Fibroblast of the aortic adventitia (primary cell): Measurements from ENCODE around the gene FNDC3A. TPM values are rescaled to one million over a fixed set of nuclear protein-coding genes. Genes with fewer than 3 reads are reported as not detected.

Experiments
- DNase-seq: peaks from one replicate; pipeline ENCODE4 v3.0.0-alpha.2; 2010; ENCODE audit warnings: low read depth
- H3K4me3 ChIP-seq: 2 replicates; pipeline ENCODE4 v1.5.1; 2011; ENCODE audit warnings: low read depth, mild to moderate bottlenecking, control low read depth, low read length, moderate library complexity
- total RNA-seq: library from RNA; depleted of rRNA; stranded (reverse); fragments of >200 nt; gene quantifications from 2 replicates; pipeline ENCODE4 v1.2.3, GENCODE V29; 2012; ENCODE audit warnings: low replicate concordance
- TF ChIP-seq, protein P1 (sequence below): IDR thresholded peaks from 2 replicates; pipeline ENCODE4 v1.5.1; 2011; ENCODE audit warnings: mild to moderate bottlenecking, low read length, control low read depth, inconsistent platforms; ENCODE audit not compliant: insufficient read depth

The FNDC3A gene, protein sequence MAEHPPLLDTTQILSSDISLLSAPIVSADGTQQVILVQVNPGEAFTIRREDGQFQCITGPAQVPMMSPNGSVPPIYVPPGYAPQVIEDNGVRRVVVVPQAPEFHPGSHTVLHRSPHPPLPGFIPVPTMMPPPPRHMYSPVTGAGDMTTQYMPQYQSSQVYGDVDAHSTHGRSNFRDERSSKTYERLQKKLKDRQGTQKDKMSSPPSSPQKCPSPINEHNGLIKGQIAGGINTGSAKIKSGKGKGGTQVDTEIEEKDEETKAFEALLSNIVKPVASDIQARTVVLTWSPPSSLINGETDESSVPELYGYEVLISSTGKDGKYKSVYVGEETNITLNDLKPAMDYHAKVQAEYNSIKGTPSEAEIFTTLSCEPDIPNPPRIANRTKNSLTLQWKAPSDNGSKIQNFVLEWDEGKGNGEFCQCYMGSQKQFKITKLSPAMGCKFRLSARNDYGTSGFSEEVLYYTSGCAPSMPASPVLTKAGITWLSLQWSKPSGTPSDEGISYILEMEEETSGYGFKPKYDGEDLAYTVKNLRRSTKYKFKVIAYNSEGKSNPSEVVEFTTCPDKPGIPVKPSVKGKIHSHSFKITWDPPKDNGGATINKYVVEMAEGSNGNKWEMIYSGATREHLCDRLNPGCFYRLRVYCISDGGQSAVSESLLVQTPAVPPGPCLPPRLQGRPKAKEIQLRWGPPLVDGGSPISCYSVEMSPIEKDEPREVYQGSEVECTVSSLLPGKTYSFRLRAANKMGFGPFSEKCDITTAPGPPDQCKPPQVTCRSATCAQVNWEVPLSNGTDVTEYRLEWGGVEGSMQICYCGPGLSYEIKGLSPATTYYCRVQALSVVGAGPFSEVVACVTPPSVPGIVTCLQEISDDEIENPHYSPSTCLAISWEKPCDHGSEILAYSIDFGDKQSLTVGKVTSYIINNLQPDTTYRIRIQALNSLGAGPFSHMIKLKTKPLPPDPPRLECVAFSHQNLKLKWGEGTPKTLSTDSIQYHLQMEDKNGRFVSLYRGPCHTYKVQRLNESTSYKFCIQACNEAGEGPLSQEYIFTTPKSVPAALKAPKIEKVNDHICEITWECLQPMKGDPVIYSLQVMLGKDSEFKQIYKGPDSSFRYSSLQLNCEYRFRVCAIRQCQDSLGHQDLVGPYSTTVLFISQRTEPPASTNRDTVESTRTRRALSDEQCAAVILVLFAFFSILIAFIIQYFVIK
- total RNA-seq = 29.1 and 71.6 TPM in 2 replicates

DNA sequence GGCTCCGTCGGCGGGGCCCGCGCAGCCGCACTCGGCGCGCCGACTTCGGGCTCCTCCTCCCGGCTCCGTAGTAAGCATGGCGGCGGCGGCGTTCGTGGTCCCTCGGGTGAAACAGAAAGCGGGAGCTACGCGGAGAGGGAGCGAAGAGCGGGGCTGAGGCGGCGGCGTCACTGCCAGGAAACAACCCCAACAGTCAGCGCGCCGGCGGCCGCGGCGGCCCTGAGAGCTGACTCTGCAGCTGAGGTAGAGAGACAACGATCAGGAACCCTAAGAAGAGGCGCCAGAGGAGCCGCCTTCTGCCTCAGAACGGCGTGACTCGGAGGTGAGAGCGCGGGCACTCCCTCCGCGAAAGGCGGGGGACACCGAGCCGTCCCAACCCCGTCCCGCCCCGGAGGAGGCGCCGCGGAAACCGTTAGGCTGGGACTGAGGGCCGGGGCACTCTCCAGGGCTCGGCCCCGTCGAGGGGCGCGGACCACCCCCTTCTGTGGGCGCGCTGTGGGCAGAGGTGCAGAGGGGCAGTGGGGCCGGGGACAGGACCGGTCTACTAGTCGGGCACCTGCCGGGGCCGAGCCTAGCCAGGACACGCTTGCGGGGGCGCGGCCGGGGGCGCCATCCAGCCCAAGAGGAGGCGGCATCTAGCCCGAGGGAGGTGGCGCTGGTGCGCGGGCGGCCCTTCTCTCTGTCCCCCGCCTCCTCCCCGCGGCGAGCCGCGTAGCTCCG is at the start of gene FNDC3A:
Gene FNDC3A (plus strand): TSS at position 57 of the 720 bp plus-strand sequence. CDS start 30,279 bp downstream, outside the sequence.
- DNase-seq = peak; percentile 75
- TF ChIP-seq, protein P1, sequence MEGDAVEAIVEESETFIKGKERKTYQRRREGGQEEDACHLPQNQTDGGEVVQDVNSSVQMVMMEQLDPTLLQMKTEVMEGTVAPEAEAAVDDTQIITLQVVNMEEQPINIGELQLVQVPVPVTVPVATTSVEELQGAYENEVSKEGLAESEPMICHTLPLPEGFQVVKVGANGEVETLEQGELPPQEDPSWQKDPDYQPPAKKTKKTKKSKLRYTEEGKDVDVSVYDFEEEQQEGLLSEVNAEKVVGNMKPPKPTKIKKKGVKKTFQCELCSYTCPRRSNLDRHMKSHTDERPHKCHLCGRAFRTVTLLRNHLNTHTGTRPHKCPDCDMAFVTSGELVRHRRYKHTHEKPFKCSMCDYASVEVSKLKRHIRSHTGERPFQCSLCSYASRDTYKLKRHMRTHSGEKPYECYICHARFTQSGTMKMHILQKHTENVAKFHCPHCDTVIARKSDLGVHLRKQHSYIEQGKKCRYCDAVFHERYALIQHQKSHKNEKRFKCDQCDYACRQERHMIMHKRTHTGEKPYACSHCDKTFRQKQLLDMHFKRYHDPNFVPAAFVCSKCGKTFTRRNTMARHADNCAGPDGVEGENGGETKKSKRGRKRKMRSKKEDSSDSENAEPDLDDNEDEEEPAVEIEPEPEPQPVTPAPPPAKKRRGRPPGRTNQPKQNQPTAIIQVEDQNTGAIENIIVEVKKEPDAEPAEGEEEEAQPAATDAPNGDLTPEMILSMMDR = no peak
- peak within 1 kb of the TSS; percentile 82 for H3K4me3 ChIP-seq

DNA sequence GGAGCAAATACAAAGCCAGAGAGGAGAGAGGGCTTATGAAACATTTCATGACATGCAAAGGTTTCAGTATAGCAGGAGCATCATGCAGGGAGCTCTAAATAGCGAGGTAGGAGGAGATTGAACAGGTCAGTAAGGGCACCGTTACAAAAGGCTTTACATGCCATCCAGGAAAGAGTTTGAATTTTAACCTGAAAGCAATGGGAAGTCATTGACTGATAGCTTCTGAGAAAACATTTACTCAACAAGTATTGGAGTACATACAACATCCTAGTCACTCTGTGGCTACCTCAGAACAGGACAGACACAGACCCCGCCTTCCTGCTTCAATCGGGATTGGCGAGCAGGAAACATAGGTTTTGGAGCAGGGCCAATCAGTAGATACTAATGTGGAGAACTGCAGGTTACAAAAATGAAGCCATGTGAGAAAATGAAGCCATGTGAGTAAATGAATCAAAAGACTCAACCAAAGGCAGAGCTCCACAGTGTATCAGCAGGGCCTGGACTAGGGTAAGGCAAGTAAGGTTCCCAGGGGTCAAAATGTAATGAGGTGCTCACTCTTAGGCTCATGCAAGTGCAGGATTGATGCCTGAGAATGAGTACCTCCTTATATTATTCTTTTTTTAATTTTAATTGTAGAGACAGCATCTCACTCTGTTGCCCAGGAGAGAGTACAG is 46.8 kb upstream of the FNDC3A start:
- TF ChIP-seq, protein P1 = no peak
- no peak for DNase-seq

DNA sequence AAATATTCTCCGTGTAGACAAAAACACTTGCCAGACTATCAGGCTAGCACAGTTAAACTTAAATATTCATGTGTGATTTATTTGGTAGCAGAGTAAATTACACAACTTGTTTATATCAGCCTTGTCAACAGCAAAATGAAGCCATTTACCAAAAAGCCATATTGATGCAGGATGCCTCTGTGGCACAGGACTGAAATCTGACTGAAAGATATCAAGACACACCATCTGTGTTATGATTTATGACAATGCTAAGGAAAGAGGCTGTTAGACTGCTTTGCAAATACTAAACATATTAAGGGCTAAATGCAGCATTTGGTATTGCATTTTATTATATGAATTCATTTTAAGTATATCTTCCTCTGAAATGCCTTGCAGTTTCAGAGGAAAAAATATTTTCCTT is 44.8 kb upstream of the FNDC3A start:
- TF ChIP-seq, protein P1 = no peak
- no peak overlapping the region for H3K4me3 ChIP-seq
- no peak for DNase-seq

More for the DNA sequence above, 46.8 kb upstream of the FNDC3A start:
- no peak overlapping the region for H3K4me3 ChIP-seq

DNA sequence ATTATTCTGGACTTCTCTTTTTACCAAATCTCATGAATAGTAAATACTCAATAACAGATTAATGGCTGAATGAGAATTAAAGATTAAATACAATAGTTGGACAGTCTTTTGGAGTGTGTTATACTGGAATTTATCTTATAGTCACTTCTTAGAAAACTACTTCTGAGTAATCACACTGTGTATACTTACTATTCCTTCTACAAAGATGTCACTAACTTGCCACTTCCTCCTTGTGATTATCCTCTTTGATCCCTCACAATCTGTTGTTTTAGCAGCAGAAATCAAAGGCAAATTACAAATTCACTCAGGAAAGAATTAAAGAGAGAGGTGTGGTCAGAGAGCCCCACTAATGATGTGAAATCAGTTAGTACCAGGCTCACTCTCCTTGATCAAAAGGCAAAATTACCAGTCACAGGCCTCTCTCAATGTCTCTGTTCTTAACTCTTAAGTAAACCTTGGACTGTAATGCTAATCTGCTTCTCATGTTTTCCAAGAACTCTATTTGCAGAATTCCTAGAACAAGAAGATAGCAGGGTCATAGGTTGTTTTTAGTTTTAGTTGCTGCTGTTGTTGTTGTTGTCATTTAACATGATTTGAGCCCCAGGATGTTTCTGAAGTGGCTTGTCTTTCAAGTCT is 37.3 kb upstream of the FNDC3A start:
- TF ChIP-seq, protein P1 = no peak

DNA sequence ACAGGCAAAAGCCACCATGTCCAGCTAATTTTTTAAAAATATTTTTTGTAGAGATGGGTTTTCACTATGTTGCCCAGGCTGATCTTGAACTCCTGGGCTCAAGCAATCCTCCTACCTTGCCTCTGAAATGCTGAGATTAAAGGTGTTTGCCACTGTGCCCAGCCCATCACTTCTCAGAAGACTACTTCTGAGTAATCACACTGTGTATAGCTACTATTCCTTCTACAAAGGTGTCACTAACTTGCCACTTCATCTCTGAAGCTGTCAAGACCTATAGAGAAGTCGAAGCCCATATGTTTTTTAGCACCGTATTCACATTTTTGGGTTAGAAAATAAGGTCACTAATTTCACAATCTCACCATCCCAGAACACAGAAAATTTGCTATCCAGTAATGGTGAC is 36.0 kb upstream of the FNDC3A start:
- no peak overlapping the region for H3K4me3 ChIP-seq
- no peak for DNase-seq
- TF ChIP-seq, protein P1 = no peak

More for the DNA sequence above, 37.3 kb upstream of the FNDC3A start:
- DNase-seq = no peak
- H3K4me3 ChIP-seq = no peak overlapping the region
